NCI-H345 treated with DMSO at 0.1 percent for 48 hours (cell line): ENCODE data around the gene TMEM150C.
"Not testable (repeated sequence)": the region's sequence is repeated elsewhere in the genome, so short reads cannot be mapped to it uniquely, and the experiment has no call there.

Experiments used
- DNase-seq: peaks from one replicate; lab custom pipeline; 2025; ENCODE audit not compliant: unreplicated experiment; lab: John Stamatoyannopoulos, UW

Gene TMEM150C

GRCh38 chr4:82569727-82570126 lies 7.9 kb upstream of the TMEM150C start:
- no peak for DNase-seq

GRCh38 chr4:82569076-82569475 lies 7.3 kb upstream of the TMEM150C start:
- no peak for DNase-seq

- DNase-seq = no peak
Observed at GRCh38 chr4:82567444-82567843, 5.7 kb upstream of the TMEM150C start.

GRCh38 chr4:82562564-82562854 lies 721 bp upstream of the TMEM150C start:
- DNase-seq = no peak

- DNase-seq = no peak
Observed at GRCh38 chr4:82560853-82561785, 669 bp downstream of the TMEM150C start.

GRCh38 chr4:82559735-82560120 lies 2.1 kb downstream of the TMEM150C start:
- DNase-seq = no peak

GRCh38 chr4:82559090-82559734 lies 2.6 kb downstream of the TMEM150C start:
- DNase-seq = not testable (repeated sequence)

GRCh38 chr4:82555276-82555675 lies 6.5 kb downstream of the TMEM150C start:
- DNase-seq = no peak

- no peak for DNase-seq
Observed at GRCh38 chr4:82553020-82553419, 8.8 kb downstream of the TMEM150C start.

GRCh38 chr4:82551734-82552133 lies 10.1 kb downstream of the TMEM150C start:
- no peak for DNase-seq

GRCh38 chr4:82547850-82548249 lies 13.9 kb downstream of the TMEM150C start:
- DNase-seq = not testable (repeated sequence)

- no peak for DNase-seq
Observed at GRCh38 chr4:82543131-82543530, 18.7 kb downstream of the TMEM150C start.

GRCh38 chr4:82542642-82543041 lies 19.1 kb downstream of the TMEM150C start:
- no peak for DNase-seq

- DNase-seq = no peak
Observed at GRCh38 chr4:82529322-82529721, 32.5 kb downstream of the TMEM150C start.

GRCh38 chr4:82528868-82529267 lies 32.9 kb downstream of the TMEM150C start:
- DNase-seq = no peak

- no peak for DNase-seq
Observed at GRCh38 chr4:82528074-82528473, 33.7 kb downstream of the TMEM150C start.

- DNase-seq = no peak
Observed at GRCh38 chr4:82525307-82525911, 36.4 kb downstream of the TMEM150C start.

GRCh38 chr4:82524570-82525152 lies 37.1 kb downstream of the TMEM150C start:
- DNase-seq = no peak

GRCh38 chr4:82523179-82523578 lies 38.6 kb downstream of the TMEM150C start:
- no peak for DNase-seq

- no peak for DNase-seq
Observed at GRCh38 chr4:82522472-82522871, 39.3 kb downstream of the TMEM150C start.

- DNase-seq = no peak
Observed at GRCh38 chr4:82521283-82521682, 40.5 kb downstream of the TMEM150C start.

- DNase-seq = no peak
Observed at GRCh38 chr4:82519776-82520175, 42.0 kb downstream of the TMEM150C start.
